ENCODE data around the gene FAM111B.

Gene FAM111B

DNA sequence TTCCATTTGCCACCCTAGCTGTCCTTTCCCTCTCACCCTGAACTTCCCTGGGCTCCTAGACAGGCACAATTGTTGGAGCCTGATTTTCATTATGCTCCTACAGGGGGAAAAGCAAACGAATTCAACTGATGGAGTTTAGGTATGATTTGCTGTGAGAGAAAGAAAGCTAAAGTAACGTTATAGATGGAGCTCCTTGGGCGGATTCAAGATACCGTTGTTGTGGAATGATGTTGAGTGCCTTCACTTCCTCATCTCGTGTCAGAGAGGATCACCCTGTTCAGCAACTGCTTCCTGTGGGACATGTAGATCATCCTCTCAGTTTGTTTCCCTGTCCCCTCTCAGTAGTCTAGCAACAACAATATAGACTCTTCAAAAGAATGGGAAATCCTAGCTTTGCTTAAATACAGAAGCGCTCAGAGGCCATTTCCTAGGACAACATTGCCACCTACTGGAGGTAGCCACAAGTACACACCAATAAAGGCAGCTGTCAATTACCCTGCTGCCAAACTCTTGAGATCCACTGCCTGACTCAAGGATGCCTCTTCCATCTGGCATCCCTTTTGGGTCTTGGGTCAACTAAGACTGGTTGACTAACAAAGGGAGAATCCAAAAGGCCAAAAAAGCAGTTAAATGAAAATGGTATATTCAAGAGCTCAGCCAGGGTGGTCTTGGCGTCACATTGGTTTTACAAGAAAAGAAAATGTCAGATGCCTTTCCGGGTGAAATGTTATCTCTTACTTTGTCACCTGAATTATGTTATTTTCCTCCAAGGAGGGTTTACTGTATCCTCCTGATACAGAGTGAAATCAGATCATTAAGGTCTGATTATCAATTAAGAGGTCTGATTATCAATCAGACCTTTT lies 51.4 kb downstream of the FAM111B start:
- peak; percentile 29 to 79 for DNase-seq

GRCh38 chr11:59164028-59164427 lies 57.0 kb downstream of the FAM111B start:
- no peak for DNase-seq

- peak; percentile 87 to 90 for DNase-seq
Measured at GRCh38 chr11:59171508-59172322, 64.7 kb downstream of the FAM111B start, which contains the start of gene DTX4. Gene DTX4, plus strand, starts transcription at chr11:59172132. Its CDS starts 464 bp downstream, at chr11:59172596.

- DNase-seq: peak in 1 of 2 donors; percentile 16
Measured at GRCh38 chr11:59172345-59173079, 65.5 kb downstream of the FAM111B start.

DNA sequence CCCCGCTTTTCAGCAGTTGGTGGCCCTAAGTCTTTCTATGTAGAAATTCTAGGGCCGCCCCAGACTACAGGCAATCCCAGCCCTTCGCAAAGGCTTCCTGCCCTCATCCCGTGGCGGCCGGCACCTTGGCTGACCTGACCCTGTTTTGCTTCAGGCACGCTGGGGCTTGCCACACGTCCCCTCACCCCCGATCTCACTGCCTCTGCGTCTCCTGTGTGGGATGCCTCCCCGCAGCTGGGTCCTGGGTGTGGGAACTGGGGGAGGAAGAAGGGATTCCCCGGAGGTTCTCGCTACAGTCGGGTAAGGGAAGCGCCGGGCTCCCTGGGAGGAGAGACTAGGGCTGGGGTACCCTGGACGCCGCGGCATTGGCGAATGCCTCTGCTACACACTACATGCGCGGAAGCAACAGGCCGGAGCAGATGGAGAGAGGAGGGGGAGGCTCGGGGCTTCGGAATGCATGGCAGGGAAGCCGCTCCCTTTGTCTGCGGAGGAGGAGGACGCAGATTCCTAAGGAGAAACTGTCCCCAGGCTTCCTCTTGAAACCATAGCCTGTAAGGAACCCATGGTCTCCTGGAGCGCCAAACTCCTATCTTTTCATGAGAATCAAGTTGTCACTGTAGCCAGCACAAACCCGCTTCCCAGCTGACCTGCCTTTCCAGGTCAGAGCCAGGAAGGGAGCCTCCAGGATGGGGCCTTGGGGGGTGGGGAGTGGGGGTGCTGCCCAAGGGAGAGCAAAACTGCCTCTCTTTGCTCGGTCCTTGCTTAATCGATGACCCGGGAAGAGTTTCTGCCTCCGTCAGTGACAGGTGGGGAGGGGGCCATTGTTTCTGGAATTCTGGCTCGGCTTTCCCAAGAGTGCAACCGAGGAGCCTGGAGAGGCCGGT lies 66.3 kb downstream of the FAM111B start:
- peak in 1 of 2 donors; percentile 37 for DNase-seq

DNA sequence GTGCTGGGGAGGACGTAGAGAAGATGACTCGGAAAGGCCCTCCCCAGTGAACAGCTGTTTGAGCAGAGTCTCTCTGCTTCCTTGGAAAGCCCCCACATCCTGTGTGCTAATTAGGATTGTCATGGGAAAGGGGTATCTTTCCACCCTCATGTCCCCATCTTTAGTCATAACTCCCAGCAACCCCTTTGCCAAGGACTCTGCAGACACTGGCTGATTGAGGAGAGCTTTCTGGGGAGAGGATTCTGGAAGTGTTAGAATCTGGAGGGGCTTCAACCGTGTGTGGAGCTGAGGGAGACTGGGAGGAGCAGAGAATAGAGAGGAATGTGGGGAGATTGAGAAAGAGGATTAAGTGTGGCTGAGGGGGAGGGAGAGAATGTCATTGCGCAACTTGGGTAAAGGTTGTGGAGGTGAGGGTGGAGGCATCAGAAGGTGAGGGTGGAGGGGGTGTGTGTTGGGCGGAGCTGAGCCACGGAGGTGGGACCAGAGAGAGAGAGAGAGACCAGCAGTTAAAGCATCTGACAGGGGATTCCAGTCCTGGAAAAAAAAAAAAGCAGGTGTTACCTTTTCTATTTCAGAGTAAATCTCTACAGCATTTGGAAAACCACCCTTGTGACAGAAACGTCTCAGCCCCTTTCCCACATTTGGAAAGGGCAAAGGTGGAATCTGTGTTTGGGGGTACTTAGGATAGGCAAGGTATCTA lies 67.1 kb downstream of the FAM111B start:
- no peak for DNase-seq

DNA sequence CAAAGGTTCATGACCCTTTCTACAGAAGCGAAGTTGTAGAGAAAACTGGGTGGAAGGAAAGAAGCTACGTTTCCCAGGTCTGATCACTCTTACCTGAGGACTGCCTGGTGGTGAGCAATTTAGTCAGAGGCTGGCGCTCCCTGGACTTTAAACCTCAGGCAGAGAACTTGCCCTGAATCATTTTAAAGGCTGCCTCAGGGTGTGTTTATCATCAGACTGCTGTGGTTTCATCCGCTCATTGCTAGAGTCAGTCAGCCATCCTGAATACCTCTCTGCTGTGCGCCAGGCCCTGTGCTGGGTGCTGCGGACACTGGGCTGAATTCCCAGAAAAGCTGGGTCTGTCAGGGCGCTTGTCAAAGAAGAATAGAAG lies 67.6 kb downstream of the FAM111B start:
- DNase-seq: no peak

- DNase-seq: peak in 1 of 2 donors; percentile 17
Measured at GRCh38 chr11:59175091-59175501, 68.1 kb downstream of the FAM111B start.

GRCh38 chr11:59176330-59176729 lies 69.3 kb downstream of the FAM111B start:
- DNase-seq: no peak

All from hippocampal formation (tissue), 2 donors.